ENCODE data around the gene TRIM54.
A peak's percentile ranks its signal among the peaks of the same experiment; 100 is the strongest.
"Not testable (repeated sequence)": the region's sequence is repeated elsewhere in the genome, so short reads cannot be mapped to it uniquely, and the experiment has no call there.

TRIM54 gene

DNA sequence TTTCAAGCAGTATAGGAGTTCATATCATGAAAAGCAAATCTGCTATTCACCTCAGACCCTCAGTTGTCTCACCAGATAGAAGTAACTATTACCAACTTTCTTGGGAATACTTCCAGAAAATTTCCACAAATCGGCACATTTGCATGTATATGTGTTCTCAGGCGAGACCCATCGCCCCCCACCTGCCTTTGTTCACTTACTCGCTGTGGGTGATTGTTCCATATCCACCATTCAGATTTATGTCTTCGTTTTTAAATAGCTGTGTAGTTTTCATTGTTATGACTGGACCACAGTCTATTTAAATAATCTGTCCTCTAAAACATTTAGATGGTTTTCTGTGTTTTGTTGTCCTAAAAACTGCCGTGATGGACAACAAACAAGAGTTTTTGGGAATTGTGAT lies 3.3 kb downstream of the TRIM54 start:
- DNase-seq, result no peak

DNA sequence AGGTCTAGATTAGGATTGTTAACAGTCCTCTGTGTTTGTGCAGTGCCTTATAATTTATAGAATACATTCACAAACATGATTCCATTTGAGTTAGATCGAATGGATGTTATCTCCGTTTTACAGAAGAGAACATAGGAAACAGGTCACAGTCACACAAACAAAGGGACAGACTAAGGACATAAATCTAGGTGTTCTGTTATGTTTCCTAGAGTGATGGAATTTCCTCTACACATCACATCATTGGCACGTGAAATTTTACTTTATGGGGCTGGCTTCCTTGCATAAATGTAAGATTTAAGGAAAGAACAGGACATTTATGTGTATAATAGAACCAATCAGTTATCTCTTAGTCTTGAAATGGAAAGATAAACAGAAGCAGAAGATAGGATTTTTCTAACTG lies 6.4 kb downstream of the TRIM54 start:
- no peak for DNase-seq

DNA sequence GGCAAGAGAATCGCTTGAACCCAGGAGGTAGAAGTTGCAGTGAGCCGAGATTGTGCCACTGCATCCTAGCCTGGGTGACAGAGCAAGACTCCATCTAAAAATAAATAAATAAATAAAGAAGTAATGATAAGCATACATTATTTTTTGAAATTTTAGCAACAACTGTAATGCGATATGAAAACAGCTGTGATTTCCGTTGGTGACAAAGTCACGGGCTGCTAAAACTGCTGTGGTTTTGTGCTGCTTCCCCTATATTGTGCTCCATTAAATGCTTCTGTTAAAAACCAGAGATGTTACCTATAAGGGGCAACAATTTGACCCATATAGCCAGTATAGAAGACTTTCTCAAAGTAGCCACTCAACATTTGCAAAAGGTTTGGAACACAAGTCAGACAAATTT lies 8.3 kb downstream of the TRIM54 start:
- DNase-seq, result no peak

DNA sequence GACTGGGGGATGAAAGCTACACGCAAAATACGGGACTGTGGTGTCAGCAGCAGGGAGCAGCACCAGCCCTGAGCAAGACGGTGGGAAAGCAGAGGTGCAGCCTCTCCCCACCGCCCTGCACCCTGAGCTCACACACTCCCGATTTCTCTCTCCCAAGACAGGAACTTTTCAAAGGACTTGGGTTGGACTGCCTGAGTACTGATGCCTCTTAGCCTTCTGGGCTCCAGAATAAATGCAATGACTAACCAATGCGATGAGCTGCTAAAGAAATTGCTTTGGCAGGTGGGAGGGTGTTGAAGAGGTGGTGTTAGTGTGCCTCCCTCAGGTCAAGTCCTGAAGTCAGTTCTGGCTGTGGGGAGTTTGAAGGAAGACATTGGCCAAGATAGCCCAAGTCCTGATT lies 9.6 kb downstream of the TRIM54 start:
- DNase-seq, result no peak

DNA sequence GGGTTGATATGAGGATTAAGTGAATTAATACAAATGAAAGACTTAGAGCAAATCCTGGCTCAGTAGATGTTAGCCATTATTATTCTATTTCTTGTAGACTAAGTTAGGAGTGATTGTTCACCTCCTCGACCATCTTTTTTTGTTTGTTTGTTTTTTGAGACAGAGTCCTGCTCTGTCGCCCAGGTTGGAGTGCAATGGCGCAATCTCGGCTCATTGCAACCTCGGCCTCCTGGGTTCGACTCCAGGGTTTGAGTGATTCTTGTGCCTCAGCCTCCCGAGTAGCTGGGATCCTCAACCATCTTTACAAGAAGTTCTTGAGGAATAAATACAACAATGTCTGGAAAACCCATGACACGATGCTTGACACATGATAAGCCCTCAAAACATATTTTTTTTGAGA lies 12.7 kb downstream of the TRIM54 start:
- DNase-seq, result no peak

DNA sequence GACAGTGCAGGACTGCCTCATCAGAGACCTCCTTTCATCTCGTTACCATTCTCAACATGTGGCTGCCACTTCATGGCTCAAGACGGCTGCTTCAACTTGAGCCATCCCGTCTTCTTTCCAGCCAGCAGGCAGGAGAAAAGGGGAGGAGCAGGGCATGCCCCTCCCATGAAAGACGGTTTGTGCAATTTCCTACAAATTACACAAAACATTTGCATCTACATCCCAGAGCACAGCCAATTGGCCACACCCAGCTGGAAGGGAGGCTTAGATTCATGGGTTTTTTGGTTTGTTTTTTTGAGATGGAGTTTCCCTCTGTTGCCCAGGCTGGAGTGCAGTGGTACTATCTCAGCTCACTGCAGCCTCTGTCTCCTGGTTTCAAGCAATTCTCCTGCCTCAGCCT lies 14.3 kb downstream of the TRIM54 start:
- DNase-seq, result no peak

DNA sequence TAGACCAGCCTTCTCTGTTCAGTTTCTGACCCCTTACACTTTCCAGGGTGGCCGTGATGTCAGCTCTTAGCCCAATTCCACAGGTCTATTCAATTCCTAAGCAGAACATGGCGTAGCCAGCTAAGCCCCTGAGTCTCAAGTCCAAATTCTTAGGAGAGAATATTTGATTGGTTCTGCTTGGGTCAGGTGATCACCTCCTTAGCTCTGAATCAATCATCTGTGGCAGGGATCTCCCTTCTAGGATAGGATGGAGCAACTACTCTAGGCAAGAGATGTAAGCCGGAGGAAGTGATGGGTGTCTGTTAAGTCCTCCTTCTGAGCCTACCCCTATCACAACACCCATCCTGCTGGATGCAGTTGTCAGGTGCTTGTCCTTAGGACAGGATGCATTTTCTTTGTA lies 15.0 kb downstream of the TRIM54 start:
- no peak for DNase-seq

DNA sequence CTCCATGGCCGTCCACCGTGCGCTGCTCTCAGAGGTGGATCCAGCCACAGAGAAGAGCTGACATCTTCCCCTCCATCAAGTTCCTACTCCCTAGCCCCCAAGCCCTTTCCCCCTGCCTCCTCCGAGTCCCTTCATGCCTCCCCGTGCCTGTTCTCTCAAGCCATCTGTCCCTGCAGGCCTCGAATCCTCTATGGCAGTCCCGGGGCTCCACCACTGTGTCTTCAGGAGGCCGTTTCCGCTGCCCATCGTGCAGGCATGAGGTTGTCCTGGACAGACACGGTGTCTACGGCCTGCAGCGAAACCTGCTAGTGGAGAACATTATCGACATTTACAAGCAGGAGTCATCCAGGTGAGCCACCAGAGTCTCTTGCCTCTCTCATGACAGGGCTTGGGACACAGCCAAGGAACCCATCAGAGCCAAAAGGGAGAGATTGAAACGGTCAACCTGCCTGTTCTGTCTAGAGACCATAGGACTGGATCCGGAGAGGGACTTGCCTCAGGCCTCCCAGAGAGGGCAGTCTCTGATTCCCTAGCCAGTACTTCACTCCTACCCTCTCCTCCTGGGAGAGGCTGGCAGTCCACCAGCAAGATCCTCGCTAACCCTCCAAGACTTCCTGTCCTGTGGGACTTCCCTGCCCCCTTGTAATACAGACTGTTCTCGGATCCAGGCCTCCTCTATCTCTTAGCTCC lies 16.3 kb downstream of the TRIM54 start:
- DNase-seq, result no peak

DNA sequence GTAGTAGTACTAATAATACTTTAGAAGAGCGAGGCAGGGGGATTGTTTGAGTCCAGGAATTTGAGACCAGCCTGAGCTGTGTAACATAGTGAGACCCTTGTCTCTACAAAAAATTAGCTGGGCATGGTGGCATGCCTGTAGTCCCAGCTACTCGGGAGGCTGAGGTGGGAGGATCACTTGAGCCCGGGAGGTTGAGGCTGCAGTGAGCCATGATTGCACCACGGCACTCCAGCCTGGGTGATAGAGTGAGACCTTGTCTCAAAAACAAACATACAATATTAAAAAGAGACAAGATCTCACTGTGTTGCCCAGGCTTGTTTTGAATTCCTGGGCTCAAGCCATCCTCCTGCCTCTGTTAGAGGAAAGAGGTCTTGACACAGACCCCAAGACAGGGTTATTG lies 18.4 kb downstream of the TRIM54 start:
- not testable (repeated sequence) for DNase-seq

DNA sequence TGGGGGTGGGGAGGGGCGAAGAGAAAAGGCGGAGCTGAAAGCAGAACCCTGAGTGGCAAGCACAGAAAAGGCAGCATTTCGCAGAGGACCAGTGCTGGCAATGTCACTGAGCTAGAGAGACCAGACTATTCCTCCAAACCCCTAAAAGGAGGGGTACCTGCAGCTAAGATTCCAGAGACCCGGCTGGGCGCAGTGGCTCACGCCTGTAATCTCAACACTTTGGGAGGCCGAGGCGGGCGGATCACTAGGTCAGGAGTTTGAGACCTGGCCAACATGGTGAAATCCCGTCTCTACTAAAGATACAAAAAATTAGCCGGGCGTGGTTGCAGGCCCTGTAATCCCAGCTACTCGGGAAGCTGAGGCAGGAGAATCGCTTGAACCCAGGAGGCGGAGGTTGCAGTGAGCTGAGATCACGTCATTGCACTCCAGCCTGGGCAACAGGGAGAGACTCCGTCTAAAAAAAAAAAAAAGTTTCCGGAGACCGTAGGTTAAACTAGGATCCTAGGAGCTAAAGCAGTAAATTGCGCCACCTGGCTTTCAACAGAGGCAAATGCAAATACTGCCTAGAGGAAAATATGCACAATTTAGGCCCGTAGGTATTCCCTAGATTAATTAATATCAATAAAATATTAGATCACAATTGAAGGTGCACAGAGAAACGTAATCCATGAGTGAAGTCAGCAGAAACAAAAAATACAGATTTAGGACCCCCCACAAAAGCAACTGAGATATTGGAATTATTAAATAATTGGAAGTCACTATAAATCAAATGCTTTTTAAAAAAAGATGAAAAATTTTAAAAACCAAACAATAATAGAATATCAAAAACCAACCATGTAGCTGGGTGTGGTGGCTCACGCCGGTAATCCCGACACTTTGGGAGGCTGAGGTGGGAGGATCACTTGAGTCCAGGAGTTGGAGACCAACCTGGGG lies 21.1 kb downstream of the TRIM54 start:
- DNase-seq, result peak; percentile 34 to 45

DNA sequence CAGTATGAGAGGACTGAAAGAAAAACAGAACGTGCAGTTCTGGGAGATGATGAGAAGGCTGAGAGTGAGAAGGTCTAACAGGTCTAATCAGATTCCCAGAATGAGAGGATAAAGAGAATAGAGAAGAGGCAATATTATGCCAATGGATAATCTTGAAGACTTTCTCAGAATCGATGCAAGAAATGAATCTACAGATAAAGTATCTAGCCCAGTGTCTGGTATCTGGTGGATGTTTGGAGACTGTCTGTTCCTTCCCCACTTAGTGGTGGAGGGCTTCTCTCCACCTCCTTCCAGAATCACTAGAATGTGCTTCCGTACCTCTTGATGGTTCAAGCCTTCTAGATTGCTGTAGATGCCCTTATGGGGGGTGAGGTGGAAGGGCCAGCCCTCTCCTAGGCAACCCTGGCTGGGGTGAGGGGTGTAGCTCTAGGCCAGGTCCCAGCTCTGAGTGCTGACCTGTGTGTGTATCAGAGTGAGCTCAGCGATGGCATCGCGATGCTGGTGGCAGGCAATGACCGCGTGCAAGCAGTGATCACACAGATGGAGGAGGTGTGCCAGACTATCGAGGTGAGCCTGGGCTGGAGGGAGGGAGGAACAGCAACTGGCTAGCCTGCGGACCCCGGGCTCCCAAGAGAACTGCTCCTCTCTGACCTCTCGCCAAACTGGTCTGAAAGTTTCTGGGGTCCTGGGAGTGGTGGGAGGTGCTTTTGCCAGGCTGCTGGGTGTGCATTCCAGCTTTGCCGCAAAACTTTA lies 22.4 kb downstream of the TRIM54 start:
- DNase-seq, result no peak

DNA sequence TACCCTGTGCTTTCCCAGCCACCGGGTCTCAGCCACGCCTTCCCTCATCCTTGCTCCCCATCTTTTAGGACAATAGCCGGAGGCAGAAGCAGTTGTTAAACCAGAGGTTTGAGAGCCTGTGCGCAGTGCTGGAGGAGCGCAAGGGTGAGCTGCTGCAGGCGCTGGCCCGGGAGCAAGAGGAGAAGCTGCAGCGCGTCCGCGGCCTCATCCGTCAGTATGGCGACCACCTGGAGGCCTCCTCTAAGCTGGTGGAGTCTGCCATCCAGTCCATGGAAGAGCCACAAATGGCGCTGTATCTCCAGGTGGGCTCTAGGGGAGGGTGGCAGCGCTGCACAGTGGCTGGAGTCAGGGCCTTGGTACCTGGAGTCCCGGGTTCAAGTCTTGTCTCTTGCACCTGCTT lies 23.3 kb downstream of the TRIM54 start:
- DNase-seq, result no peak

DNA sequence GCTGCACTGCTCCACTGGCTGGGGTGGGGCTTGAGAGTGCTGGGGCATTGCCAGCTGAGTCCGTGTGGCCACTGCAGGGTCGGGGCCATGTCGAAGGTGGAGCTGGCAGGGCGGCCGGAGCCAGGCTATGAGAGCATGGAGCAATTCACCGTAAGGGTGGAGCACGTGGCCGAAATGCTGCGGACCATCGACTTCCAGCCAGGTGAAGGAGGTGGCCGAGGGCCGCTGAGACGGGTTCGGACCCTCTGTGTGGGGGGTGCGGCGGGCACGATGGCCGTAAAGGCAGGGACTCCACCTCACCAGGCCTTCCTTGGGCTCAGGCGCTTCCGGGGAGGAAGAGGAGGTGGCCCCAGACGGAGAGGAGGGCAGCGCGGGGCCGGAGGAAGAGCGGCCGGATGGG lies 23.9 kb downstream of the TRIM54 start:
- DNase-seq, result no peak

DNA sequence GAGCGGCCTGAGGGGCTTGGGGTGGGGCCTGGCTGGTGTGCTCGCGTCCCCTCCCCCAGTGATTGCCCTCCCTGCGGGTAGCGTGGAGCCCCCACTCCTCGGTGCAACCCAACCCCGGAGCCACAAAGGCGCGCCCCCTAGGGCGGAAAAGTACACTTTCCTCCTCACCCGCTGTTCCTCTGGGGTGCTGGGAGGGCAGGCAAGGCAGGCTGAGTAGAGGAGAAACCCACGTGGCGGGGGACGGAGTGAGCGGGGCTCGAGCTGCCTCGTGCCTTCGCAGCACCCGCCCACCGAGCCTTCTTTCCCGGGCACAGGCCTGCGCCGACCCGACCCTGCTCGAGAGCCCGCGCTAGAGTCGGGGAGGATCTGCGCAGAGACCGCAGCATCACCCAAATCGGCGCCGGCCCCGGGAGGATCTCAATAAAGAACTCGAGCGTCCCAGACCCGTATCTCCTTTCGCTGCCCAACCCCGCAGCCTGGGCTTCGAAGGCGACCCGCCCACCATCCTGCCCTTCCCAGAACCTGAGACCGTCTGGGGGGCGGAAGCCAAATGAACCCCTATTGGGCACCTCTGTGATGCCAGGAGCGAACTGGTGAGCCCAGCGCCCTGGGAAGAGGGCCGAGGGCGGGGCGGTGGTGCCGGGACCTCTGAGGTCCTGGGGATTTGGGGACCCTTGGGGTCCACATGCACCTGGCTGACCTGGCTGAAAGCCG lies 24.5 kb downstream of the TRIM54 start:
- peak; percentile 18 to 32 for DNase-seq

DNA sequence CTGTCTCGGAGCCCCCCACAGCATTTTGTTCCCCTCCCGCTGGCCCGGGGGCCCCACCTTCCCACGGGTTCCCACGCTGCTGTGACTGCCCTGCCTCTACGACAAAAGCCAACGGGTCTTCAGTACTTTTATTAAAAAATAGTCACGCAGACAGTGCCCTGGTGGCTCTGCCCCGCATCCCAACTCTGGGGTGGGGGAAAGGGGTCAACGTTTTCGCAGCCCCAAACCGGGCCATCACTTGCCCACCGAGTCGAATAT lies 25.0 kb downstream of the TRIM54 start:
- no peak for DNase-seq

DNA sequence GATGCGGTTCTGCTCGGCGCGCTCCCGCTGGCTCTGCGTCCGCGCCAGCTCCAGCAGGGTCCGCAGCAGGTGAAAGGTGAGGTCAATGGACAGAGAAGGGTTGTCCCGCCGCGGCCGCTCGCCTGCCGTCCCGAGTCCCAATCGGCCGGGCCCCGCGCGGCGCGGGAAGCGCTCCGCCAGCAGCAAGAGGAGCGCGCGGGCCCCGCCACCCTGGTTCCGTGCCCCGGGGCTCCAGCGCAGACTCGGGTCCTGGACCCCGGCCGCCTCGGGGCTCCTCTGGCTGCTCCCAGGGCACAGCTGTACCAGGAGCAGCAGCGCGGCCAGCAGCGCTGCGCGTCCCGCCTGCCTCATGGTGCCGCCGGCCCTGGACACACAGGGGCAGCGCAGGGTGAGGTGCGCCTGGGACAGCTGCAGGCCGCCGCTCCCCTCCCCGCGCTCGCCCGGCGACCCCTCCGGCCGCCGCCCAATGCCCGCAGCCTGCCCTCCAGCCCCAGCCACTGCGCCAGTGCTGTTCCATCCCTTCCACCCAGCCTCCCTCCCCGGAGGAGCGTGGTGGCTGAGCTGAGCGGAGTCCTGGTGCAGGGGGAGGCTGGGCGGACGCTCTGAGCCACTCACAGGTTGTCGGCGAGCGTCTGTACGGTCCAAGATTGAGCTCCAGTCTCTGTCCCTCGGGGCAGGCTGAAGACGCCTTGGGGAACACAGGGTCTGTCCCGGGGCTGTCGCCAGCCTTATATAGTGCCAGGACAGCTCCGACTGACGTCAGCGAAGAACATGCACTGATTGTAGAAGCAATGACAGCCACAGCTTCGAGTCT lies 25.5 kb downstream of the TRIM54 start:
- DNase-seq, result no peak

DNA sequence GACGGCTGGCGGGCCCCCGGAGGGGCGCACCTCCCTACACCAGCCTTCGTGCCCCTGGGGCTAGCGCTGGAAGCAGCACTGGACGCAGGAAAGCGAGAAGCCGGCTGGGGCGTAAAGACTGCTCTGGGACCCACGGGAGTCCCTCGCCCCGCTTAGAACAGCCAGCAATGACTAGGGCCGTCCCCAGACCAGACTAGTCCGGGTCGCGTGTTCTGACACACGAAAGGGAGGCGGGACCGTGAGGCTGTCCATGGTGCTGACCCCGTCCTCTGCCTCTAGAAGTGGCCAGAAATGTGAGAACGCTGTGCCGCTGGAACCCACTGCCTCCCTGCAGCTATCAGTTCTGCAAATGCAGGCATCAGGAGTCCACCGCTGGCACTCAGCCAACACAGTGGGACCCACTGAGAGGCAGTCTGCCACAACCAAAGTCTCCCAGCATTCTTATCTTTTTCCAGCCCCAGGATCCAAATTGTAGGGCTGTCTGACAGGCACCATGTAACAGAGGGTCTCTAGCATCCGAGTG lies 26.2 kb downstream of the TRIM54 start, which contains the start of gene UCN:
UCN (minus strand) TSS at position 87 of the 523 bp plus-strand sequence. CDS start 550 bp downstream, outside the sequence.
- no peak for DNase-seq

DNA sequence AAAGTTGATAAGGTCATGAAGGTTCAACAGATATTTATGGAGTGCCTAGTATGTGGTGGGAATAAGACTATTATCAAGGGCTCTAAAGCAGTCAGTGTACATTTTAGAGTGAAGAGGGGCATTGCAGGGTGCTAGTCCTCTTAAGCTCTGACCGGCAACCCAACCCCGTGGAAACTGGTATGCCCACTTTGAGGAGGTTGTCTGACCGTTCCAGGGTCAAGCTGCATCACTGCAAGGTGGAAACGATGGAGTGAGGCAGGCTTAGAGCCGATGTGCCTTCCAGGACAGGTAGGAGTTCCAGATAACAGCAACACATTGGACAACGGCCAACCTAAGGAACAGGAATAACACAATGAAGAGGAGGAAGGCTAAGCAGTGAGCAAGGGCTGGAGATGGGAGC lies 27.4 kb downstream of the TRIM54 start:
- no peak for DNase-seq

DNA sequence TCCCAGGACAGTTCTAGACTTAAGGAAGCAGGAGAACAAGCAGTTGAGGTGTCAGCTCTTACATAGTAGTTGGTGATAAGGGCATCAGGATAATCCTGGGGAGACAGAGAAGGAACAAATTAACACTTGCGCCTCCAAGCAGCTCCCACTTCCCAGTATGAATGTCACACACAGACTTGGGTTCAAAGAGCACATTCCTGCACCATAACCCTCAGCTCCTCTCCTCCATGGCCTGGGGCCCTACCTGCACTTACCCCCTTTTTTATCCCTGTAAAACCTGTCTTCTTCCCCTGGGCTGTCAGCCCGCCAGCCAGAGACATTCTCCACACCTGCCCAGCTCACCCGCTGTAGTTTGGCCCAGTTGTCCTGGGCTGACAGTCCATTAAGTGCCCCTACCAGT lies 29.9 kb downstream of the TRIM54 start:
- DNase-seq, result no peak

DNA sequence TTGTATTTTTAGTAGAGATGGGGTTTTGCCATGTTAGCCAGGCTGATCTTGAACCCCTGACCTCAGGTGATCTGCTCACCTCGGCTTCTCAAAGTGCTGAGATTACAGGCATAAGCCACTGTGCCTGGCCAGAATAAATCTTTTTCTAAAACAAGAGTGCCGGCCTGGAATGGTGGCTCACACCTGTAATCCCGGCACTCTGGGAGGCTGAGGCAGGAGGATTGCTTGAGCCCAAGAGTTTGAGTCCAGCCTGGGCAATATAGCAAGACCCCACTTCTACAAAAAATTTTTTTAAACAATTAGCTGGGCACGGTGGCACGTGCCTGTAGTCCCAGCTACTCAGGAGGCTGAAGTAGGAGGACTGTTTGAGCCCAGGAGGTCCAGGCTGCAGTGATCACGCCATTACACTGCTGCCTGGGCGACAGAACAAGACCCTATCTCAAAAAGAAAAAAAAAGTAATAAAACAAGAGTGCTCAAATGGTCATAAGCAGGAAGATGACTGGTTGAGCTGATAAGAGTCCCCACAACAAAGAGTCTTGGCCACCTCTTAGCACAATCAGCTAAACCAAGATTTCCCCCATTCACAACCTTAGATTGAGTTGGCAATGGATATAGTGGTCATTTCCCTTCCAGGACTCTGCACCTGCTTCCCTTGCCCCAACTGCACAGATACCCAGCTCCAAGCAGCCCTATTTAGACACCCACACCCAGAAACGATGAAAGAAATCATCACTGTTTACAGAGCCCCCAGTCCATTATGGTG lies 31.8 kb downstream of the TRIM54 start:
- DNase-seq, result no peak

DNA sequence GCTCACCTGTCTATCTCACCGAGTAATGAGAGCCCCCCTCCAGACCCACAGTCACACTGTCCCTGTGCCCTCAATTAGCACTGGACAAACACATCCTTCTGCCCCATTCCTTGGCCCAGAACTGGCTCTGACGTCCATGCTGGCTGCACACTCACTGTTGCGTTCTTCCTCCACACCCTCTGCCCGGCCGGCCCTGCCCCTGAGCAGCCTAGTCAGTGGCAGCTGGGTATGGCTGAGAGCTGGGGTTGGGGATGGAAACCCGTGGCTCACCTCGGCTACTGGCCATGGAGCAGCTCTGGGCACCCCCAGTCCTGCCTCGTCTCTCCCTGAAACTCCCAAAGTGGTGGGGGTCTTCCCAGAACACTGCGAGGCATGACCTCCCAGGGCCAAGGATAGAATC lies 32.5 kb downstream of the TRIM54 start:
- DNase-seq, result no peak
